Smooth muscle cell (in vitro differentiated cells): ENCODE data around the gene FUBP1. TPM values are rescaled to one million over a fixed set of nuclear protein-coding genes. Genes with fewer than 3 reads are reported as not detected.

Experiments
- DNase-seq: peaks from one replicate; lab custom pipeline; 2025; ENCODE audit not compliant: unreplicated experiment; lab: John Stamatoyannopoulos, UW
- H2AFZ ChIP-seq: fragments of 200-600 bp; sonication (generic); 2 replicates; pipeline ENCODE4 v1.6.0; 2016; ENCODE audit warnings: antibody characterized with exemption, low read depth, mild to moderate bottlenecking
- H3F3A ChIP-seq: fragments of 200-600 bp; sonication (generic); 2 replicates; pipeline ENCODE4 v1.6.0; 2017; ENCODE audit warnings: antibody characterized with exemption, low read depth
- H3K27ac ChIP-seq: fragments of 200-600 bp; sonication (generic); 2 replicates; pipeline ENCODE4 v1.5.1; 2016; ENCODE audit warnings: low read depth, mild to moderate bottlenecking
- H3K27me3 ChIP-seq: fragments of 200-600 bp; sonication (generic); 2 replicates; pipeline ENCODE4 v1.6.1; 2016; ENCODE audit warnings: low read depth, mild to moderate bottlenecking
- H3K36me3 ChIP-seq: fragments of 200-600 bp; sonication (generic); 2 replicates; pipeline ENCODE4 v1.5.1; 2016; ENCODE audit warnings: low read depth
- H3K4me1 ChIP-seq: fragments of 200-600 bp; sonication (generic); 2 replicates; pipeline ENCODE4 v1.5.1; 2016; ENCODE audit warnings: low read depth
- H3K4me2 ChIP-seq: fragments of 200-600 bp; sonication (generic); 2 replicates; pipeline ENCODE4 v1.6.0; 2016; ENCODE audit warnings: mild to moderate bottlenecking
- H3K4me3 ChIP-seq: fragments of 200-600 bp; sonication (generic); 2 replicates; pipeline ENCODE4 v1.5.1; 2016; ENCODE audit warnings: mild to moderate bottlenecking
- H3K79me2 ChIP-seq: fragments of 200-600 bp; sonication (generic); 2 replicates; pipeline ENCODE4 v1.6.0; 2016; ENCODE audit warnings: low read depth, mild to moderate bottlenecking
- H3K9ac ChIP-seq: fragments of 200-600 bp; sonication (generic); 2 replicates; pipeline ENCODE4 v1.6.0; 2016; ENCODE audit warnings: low read depth
- H3K9me3 ChIP-seq: fragments of 200-600 bp; sonication (generic); replicated peaks from 2 replicates; pipeline ENCODE4 v1.5.1; 2016; ENCODE audit warnings: low read depth
- H4K20me1 ChIP-seq: fragments of 200-600 bp; sonication (generic); 2 replicates; pipeline ENCODE4 v1.6.0; 2016; ENCODE audit warnings: low read depth
- WGBS: methylation state at CpG from one replicate; pipeline ENCODE4 v1.1.7; 2016; ENCODE audit warnings: low lambda C conversion rate; 5-methylcytosine and 5-hydroxymethylcytosine counted together
- polyA plus RNA-seq: library from polyadenylated mRNA; unstranded; fragments of >200 nt; fragmentation: Nextera tagmentation; extraction: Ambion mirVana; gene quantifications from 2 replicates; pipeline ENCODE4 v1.2.1, GENCODE V29; 2016
- total RNA-seq: library from RNA; depleted of rRNA; stranded (reverse); fragments of >200 nt; gene quantifications from 2 replicates; pipeline ENCODE4 v1.2.3, GENCODE V29; 2014
- TF ChIP-seq, protein P1 (sequence below): fragments of 200-600 bp; sonication (generic); IDR thresholded peaks from 2 replicates; pipeline ENCODE4 v1.5.1; 2017; ENCODE audit warnings: borderline replicate concordance, mild to moderate bottlenecking, antibody characterized with exemption; ENCODE audit not compliant: insufficient read depth, poor library complexity, severe bottlenecking

FUBP1 gene
- total and polyA plus RNA-seq, 2 experiments from 2014 or later, result 50.5 to 144 TPM

DNA sequence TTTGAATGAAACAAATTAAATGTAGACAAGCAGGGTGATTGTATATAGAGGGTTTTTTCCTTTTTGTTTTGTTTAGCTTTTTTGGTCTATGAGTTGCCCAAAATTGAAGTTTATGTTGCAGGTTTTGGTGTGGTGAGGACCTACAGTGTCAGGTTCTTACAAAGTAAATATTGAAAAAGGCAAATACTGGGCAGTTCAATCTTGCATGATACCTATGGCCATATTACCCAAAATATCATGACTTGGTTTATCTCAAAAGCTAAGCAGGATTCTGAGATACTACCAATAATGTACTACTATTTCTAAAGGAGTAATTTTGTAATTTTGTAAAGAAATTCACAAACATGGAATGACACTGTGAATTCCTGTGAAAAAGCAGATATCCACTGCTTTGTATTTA lies 27.6 kb upstream of the FUBP1 start:
- TF ChIP-seq, protein P1, sequence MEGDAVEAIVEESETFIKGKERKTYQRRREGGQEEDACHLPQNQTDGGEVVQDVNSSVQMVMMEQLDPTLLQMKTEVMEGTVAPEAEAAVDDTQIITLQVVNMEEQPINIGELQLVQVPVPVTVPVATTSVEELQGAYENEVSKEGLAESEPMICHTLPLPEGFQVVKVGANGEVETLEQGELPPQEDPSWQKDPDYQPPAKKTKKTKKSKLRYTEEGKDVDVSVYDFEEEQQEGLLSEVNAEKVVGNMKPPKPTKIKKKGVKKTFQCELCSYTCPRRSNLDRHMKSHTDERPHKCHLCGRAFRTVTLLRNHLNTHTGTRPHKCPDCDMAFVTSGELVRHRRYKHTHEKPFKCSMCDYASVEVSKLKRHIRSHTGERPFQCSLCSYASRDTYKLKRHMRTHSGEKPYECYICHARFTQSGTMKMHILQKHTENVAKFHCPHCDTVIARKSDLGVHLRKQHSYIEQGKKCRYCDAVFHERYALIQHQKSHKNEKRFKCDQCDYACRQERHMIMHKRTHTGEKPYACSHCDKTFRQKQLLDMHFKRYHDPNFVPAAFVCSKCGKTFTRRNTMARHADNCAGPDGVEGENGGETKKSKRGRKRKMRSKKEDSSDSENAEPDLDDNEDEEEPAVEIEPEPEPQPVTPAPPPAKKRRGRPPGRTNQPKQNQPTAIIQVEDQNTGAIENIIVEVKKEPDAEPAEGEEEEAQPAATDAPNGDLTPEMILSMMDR, result no peak
- H4K20me1 ChIP-seq, result peaks cover 54% of the 10 kb centered on the region
- H3K9ac ChIP-seq, result peak overlapping the region; percentile 95
- DNase-seq, result no peak
- H2AFZ ChIP-seq, result no peak overlapping the region
- H3K9me3 ChIP-seq, result no peaks in the 10 kb centered on the region
- peak overlapping the region; percentile 97 for H3K27ac ChIP-seq
- no peaks in the 10 kb centered on the region for H3K36me3 ChIP-seq
- peaks cover 26% of the 10 kb centered on the region for H3F3A ChIP-seq
- H3K4me1 ChIP-seq, result peaks cover 43% of the 10 kb centered on the region
- H3K4me2 ChIP-seq, result peak overlapping the region; percentile 97
- H3K79me2 ChIP-seq, result peaks cover 66% of the 10 kb centered on the region
- H3K27me3 ChIP-seq, result no peaks in the 10 kb centered on the region
- peak overlapping the region; percentile 93 for H3K4me3 ChIP-seq

DNA sequence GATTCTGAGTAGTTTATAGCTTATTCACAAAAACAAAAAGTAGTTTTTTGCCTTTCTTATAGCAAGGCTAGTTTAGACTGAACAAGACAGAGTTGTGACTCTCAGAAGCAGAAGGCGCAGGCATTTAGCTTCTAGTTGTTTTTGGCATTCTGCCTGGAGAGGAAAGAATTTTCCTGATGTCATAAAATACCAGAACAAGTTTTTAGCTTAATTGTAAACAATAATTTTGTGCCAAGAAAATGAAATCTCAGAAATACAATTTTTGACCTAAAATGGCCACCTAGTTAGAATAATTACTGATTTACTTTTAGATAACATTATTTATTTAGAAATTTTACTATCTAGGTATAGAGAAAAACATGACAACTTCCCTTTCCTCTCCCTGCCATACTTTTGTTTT lies 26.9 kb upstream of the FUBP1 start:
- Histone ChIP-seq H3K36me3 (no peaks in the 10 kb centered on the region), H3K9ac (peak overlapping the region; percentile 95), H3K9me3 (no peaks in the 10 kb centered on the region), H2AFZ (no peak overlapping the region), H3K4me2 (peak overlapping the region; percentile 97), H3F3A (peaks cover 26% of the 10 kb centered on the region), H3K4me3 (peak overlapping the region; percentile 93), H3K79me2 (peaks cover 59% of the 10 kb centered on the region), H4K20me1 (peaks cover 47% of the 10 kb centered on the region), H3K4me1 (peaks cover 43% of the 10 kb centered on the region), H3K27ac (peak overlapping the region; percentile 97), H3K27me3 (no peaks in the 10 kb centered on the region)
- no peak for DNase-seq
- TF ChIP-seq, protein P1, result no peak
- 0% methylated on average over 1 of the region's 1 CpG for WGBS

DNA sequence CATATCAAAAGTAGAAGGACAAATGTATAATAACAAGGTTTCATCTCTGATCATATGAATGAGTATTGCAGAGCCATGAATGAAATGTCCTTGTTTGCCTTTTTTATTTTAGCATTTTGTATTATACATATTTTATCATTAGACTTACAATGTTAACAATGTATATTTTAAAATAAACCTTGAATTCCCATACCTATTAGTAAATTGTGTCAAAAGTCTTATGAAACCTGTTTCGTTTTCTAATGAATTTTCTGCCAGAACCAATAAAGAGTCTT lies 26.5 kb upstream of the FUBP1 start:
- H2AFZ ChIP-seq, result no peak overlapping the region
- peak overlapping the region; percentile 93 for H3K4me3 ChIP-seq
- H4K20me1 ChIP-seq, result peaks cover 43% of the 10 kb centered on the region
- H3K4me1 ChIP-seq, result peaks cover 42% of the 10 kb centered on the region
- 29% methylated on average over 1 of the region's 1 CpG for WGBS
- no peaks in the 10 kb centered on the region for H3K9me3 ChIP-seq
- H3K79me2 ChIP-seq, result peaks cover 55% of the 10 kb centered on the region
- H3K36me3 ChIP-seq, result no peaks in the 10 kb centered on the region
- peak overlapping the region; percentile 97 for H3K27ac ChIP-seq
- peak overlapping the region; percentile 95 for H3K9ac ChIP-seq
- no peak for DNase-seq
- H3K4me2 ChIP-seq, result peak overlapping the region; percentile 97
- H3K27me3 ChIP-seq, result no peaks in the 10 kb centered on the region
- H3F3A ChIP-seq, result peaks cover 26% of the 10 kb centered on the region
- TF ChIP-seq, protein P1, result no peak

DNA sequence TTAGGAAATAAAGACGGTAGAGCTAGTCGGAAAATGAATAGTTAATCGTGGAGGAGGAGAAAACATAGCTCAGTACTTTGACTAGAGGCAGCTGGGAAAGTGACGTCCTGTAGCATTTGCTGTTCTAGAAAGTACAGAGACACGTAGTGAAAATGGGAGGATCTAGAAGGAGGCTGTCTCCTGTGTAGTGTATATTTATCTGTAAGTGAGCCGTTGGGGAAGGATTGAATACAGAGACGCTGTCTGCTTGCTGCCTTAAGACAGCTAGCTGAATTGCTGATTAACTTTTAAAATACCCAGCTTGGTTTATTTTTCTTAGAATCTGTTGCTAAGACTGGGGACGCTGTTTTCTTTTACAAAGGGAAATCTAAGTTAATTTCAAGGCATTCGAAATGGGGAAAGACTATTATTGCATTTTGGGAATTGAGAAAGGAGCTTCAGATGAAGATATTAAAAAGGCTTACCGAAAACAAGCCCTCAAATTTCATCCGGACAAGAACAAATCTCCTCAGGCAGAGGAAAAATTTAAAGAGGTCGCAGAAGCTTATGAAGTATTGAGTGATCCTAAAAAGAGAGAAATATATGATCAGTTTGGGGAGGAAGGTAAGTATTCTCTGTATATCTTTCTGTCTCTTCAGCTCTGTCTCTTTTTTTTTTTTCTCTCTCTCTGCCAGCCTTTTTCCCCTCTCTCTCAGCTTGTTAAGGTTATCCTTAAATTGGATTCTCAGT lies 26.0 kb upstream of the FUBP1 start, which contains the start of gene DNAJB4:
TSS of gene DNAJB4 (plus strand) at position 221 of the 729 bp plus-strand sequence. CDS start at position 393, 172 bp downstream.
- Histone ChIP-seq H2AFZ (peak within 1 kb of the TSS; percentile 71), H3K9me3 (no peaks in the 10 kb centered on the region), H3K27me3 (no peaks in the 10 kb centered on the region), H3K9ac (peak within 1 kb of the TSS; percentile 95), H4K20me1 (peaks cover 38% of the 10 kb centered on the region), H3K79me2 (peaks cover 50% of the 10 kb centered on the region), H3K4me3 (peak within 1 kb of the TSS; percentile 93), H3K4me2 (peak within 1 kb of the TSS; percentile 97), H3K36me3 (no peaks in the 10 kb centered on the region), H3K4me1 (peaks cover 40% of the 10 kb centered on the region), H3K27ac (peak within 1 kb of the TSS; percentile 97), H3F3A (peaks cover 26% of the 10 kb centered on the region)
- TF ChIP-seq, protein P1, result no peak
- 6% methylated on average over 12 of the region's 12 CpGs for WGBS
- no peak for DNase-seq
